ENCODE measurements around the gene GPHN. TPM values are rescaled to one million over a fixed set of nuclear protein-coding genes. Genes with fewer than 3 reads are reported as not detected.
"Not testable (repeated sequence)": the region's sequence is repeated elsewhere in the genome, so short reads cannot be mapped to it uniquely, and the experiment has no call there.

The GPHN gene
- total and polyA plus RNA-seq, 4 donors = 9.1 to 57.6 (median 33.9) TPM

DNA sequence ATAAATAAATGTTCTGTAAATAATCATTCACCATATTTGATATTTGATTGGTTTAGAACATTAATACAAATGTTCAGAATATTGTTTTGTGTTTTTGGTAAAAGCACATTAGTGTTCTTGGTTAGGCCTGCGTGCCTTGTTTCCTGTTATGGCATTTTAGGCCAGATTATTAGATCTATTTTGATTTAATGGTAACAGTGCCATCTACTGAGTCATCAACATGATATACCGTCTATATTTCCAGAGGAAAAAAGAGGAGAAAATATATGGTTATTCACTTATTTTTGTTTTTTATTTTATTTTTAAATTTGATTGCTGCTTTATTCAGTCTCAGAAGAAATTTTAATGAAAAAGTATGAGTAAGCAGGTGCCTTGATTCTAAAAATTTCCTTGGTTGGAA is 60.3 kb downstream of the GPHN start:
- no peak for TF ChIP-seq CTCF (IDR thresholded peaks at IDR 0.05; ENCODE audit: control extremely low read depth, extremely low read depth)
- Histone ChIP-seq H3K9me3 (ENCODE audit: control insufficient read depth in 4 of 4, insufficient read depth in 3 of 4, low read length in 3 of 4) (no peaks in the 10 kb centered on the region), H3K9ac (ENCODE audit: insufficient read depth in 1 of 2, low read length in 2 of 2) (no peak overlapping the region), H3K36me3 (ENCODE audit: control insufficient read depth in 4 of 4, insufficient read depth in 4 of 4, low read length in 4 of 4) (no peaks in the 10 kb centered on the region), H3K27me3 (ENCODE audit: control insufficient read depth in 3 of 3, insufficient read depth in 3 of 3, low read length in 2 of 3) (no peaks in the 10 kb centered on the region), H3K27ac (ENCODE audit: low read depth in 1 of 2, low read length in 1 of 2) (no peak overlapping the region), H3K4me1 (ENCODE audit: control insufficient read depth in 5 of 5, insufficient read depth in 5 of 5, low read length in 5 of 5) (peaks cover 0 to 11% (median 0%) of the 10 kb centered on the region in 5 donors), H3K4me3 (no peak overlapping the region)
- DNase-seq = peak in 1 of 3 donors; percentile 2
- no peak for ATAC-seq (ENCODE audit: insufficient read depth, low FRiP score)
- 62 to 66% methylated on average over 2 of the region's 2 CpGs for WGBS, 2 donors

- Histone ChIP-seq H3K4me1 (ENCODE audit: control insufficient read depth in 5 of 5, insufficient read depth in 5 of 5, low read length in 5 of 5) (no peaks in the 10 kb centered on the region), H3K27ac (ENCODE audit: low read depth in 1 of 2, low read length in 1 of 2) (no peak overlapping the region), H3K27me3 (ENCODE audit: control insufficient read depth in 3 of 3, insufficient read depth in 3 of 3, low read length in 2 of 3) (no peaks in the 10 kb centered on the region), H3K9me3 (ENCODE audit: control insufficient read depth in 4 of 4, insufficient read depth in 3 of 4, low read length in 3 of 4) (peaks cover 0 to 8% (median 3%) of the 10 kb centered on the region in 4 donors), H3K4me3 (no peak overlapping the region), H3K9ac (ENCODE audit: insufficient read depth in 1 of 2, low read length in 2 of 2) (no peak overlapping the region), H3K36me3 (ENCODE audit: control insufficient read depth in 4 of 4, insufficient read depth in 4 of 4, low read length in 4 of 4) (no peaks in the 10 kb centered on the region)
- WGBS, 2 donors = 56 to 78% methylated on average over 1 of the region's 1 CpG
- DNase-seq = no peak
- TF ChIP-seq CTCF (IDR thresholded peaks at IDR 0.05; ENCODE audit: control extremely low read depth, extremely low read depth) = no peak
- no peak for ATAC-seq (ENCODE audit: insufficient read depth, low FRiP score)
Observed at GRCh38 chr14:66572826-66573225, 64.9 kb downstream of the GPHN start.

DNA sequence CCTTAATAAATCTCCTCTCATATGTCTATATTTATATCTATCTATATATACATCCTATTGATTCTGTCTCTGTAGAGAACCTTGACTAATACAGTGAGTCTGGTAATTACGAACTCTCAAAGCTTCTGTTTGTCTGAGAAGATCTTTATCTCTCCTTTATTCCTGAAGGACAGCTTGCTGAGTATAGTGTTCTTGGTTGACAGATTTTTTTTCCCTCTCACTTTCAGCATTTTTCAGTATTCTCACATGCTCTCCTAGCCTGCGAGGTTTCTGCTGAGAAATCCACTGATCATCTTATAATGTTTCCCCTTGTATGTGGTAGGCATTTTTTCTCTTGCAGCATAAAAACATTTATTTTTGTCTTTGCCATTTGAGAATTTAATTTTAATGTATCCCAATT is 67.1 kb downstream of the GPHN start:
- Histone ChIP-seq H3K27me3 (ENCODE audit: control insufficient read depth in 3 of 3, insufficient read depth in 3 of 3, low read length in 2 of 3) (no peaks in the 10 kb centered on the region), H3K4me3 (no peak overlapping the region), H3K9me3 (ENCODE audit: control insufficient read depth in 4 of 4, insufficient read depth in 3 of 4, low read length in 3 of 4) (peaks cover 0 to 9% (median 7%) of the 10 kb centered on the region in 4 donors), H3K27ac (ENCODE audit: low read depth in 1 of 2, low read length in 1 of 2) (no peak overlapping the region), H3K36me3 (ENCODE audit: control insufficient read depth in 4 of 4, insufficient read depth in 4 of 4, low read length in 4 of 4) (no peaks in the 10 kb centered on the region), H3K9ac (ENCODE audit: insufficient read depth in 1 of 2, low read length in 2 of 2) (no peak overlapping the region), H3K4me1 (ENCODE audit: control insufficient read depth in 5 of 5, insufficient read depth in 5 of 5, low read length in 5 of 5) (no peaks in the 10 kb centered on the region)
- WGBS, 2 donors = 91 to 94% methylated on average over 2 of the region's 2 CpGs
- DNase-seq (peak in 1 of 3 donors; percentile 4), ATAC-seq (ENCODE audit: insufficient read depth, low FRiP score) (no peak)
- no peak for TF ChIP-seq CTCF (IDR thresholded peaks at IDR 0.05; ENCODE audit: control extremely low read depth, extremely low read depth)

DNA sequence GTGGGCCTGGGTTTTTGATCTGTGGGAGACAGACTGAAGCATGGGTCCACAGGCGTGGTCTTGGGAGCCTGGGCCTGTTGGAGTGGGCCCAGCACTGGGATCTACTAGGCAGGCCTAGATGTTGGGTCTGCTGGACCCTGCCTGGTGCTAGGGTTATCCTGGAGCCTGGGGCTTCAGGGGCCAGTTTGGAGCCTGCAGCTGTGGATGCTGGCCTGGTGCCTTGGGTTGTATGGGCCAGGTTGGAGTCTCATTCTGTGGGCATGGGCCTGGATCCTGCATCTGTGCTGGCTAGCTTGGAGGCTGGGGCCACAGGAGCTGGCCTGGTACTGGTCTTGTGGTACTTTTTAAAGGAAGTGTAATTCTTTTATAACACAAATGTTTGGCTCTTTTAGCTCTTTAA is 68.0 kb downstream of the GPHN start:
- TF ChIP-seq CTCF (IDR thresholded peaks at IDR 0.05; ENCODE audit: control extremely low read depth, extremely low read depth) = no peak
- no peak for ATAC-seq (ENCODE audit: insufficient read depth, low FRiP score)
- H3K9ac ChIP-seq (ENCODE audit: insufficient read depth in 1 of 2, low read length in 2 of 2) = no peak overlapping the region
- H3K36me3 ChIP-seq (ENCODE audit: control insufficient read depth in 4 of 4, insufficient read depth in 4 of 4, low read length in 4 of 4) = no peaks in the 10 kb centered on the region
- DNase-seq = no peak
- no peak overlapping the region for H3K4me3 ChIP-seq
- WGBS, 2 donors = 93 to 100% methylated on average over 1 of the region's 1 CpG
- no peaks in the 10 kb centered on the region for H3K27me3 ChIP-seq (ENCODE audit: control insufficient read depth in 3 of 3, insufficient read depth in 3 of 3, low read length in 2 of 3)
- H3K27ac ChIP-seq (ENCODE audit: low read depth in 1 of 2, low read length in 1 of 2) = no peak overlapping the region
- no peaks in the 10 kb centered on the region for H3K4me1 ChIP-seq (ENCODE audit: control insufficient read depth in 5 of 5, insufficient read depth in 5 of 5, low read length in 5 of 5)
- H3K9me3 ChIP-seq (ENCODE audit: control insufficient read depth in 4 of 4, insufficient read depth in 3 of 4, low read length in 3 of 4) = peaks cover 0 to 9% (median 7%) of the 10 kb centered on the region in 4 donors

DNA sequence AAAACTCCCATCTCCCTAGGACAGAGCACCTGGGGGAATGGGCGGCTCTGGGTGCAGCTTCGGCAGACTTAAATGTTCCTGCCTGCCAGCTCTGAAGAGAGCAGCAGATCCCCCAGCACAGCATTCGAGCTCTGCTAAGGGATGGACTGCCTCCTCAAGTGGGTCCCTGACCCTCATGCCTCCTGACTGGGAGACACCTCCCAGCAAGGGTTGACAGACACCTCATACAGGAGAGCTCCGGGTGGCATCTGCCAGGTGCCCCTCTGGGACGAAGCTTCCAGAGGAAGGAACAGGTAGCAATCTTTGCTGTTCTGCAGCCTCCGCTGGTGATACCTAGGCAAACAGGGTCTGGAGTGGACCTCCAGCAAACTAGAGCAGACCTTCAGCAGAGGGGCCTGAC is 79.8 kb downstream of the GPHN start:
- H3K4me3 ChIP-seq, DNase-seq: not testable (repeated sequence)

More for the DNA sequence above, 79.8 kb downstream of the GPHN start:
- 90 to 97% methylated on average over 6 of the region's 6 CpGs for WGBS, 2 donors
- not testable (repeated sequence) for H3K9ac ChIP-seq (ENCODE audit: insufficient read depth in 1 of 2, low read length in 2 of 2); ATAC-seq (ENCODE audit: insufficient read depth, low FRiP score); H3K27me3 ChIP-seq (ENCODE audit: control insufficient read depth in 3 of 3, insufficient read depth in 3 of 3, low read length in 2 of 3); H3K4me1 ChIP-seq (ENCODE audit: control insufficient read depth in 5 of 5, insufficient read depth in 5 of 5, low read length in 5 of 5); H3K9me3 ChIP-seq (ENCODE audit: control insufficient read depth in 4 of 4, insufficient read depth in 3 of 4, low read length in 3 of 4); H3K36me3 ChIP-seq (ENCODE audit: control insufficient read depth in 4 of 4, insufficient read depth in 4 of 4, low read length in 4 of 4); H3K27ac ChIP-seq (ENCODE audit: low read depth in 1 of 2, low read length in 1 of 2)

All from lung (tissue), 12 donors.